ENCODE data around the gene IL31.

Gene IL31

GRCh38 chr12:122139266-122139665 is 34.8 kb downstream of the IL31 start:
- no peak for TF ChIP-seq CTCF (IDR thresholded peaks at IDR 0.05; ENCODE audit: low read depth, low read length)
- DNase-seq, result no peak
- H3K36me3 ChIP-seq, result peaks cover 54% of the 10 kb centered on the region

DNA sequence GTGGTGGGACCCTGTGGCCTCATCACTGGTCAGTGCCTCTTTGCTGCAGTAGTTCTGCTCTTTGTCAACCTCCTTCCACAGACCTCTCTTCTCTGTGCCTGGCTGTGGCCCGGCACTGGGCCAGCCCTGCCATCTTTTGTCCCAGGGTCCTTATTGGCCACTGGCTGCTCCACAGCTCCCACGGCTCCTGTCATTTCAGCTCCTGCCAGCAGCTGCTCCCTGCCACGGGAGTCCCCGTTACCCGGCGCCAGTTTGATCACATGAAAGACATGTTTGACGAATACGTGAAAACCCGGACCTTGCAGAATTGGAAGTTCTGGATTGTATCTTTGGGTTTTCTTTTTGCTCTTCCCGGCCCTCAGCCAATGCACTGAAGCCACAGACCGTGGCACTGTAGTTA is 35.4 kb downstream of the IL31 start:
- no peak for DNase-seq
- peaks cover 54% of the 10 kb centered on the region for H3K36me3 ChIP-seq
- TF ChIP-seq CTCF (IDR thresholded peaks at IDR 0.05; ENCODE audit: low read depth, low read length), result no peak

More at GRCh38 chr12:122139266-122139665, 34.8 kb downstream of the IL31 start:
- H3K27me3 ChIP-seq, result no peaks in the 10 kb centered on the region
- H3K4me3 ChIP-seq (ENCODE audit: low read depth, low read length), result no peak overlapping the region
- H3K9me3 ChIP-seq, result peaks cover 6% of the 10 kb centered on the region; the same call in 1 of the 2 replicates
- H3K4me1 ChIP-seq, result no peaks in the 10 kb centered on the region

GRCh38 chr12:122138181-122138580 is 35.8 kb downstream of the IL31 start:
- Histone ChIP-seq H3K9me3 (peaks cover 6% of the 10 kb centered on the region; the same call in 1 of the 2 replicates), H3K4me1 (no peaks in the 10 kb centered on the region), H3K27me3 (no peaks in the 10 kb centered on the region), H3K4me3 (ENCODE audit: low read depth, low read length) (no peak overlapping the region), H3K36me3 (peaks cover 52% of the 10 kb centered on the region)
- TF ChIP-seq CTCF (IDR thresholded peaks at IDR 0.05; ENCODE audit: low read depth, low read length), result no peak
- DNase-seq, result no peak

More for the DNA sequence above, 35.4 kb downstream of the IL31 start:
- Histone ChIP-seq H3K27me3 (no peaks in the 10 kb centered on the region), H3K4me3 (ENCODE audit: low read depth, low read length) (no peak overlapping the region), H3K4me1 (no peaks in the 10 kb centered on the region), H3K9me3 (peaks cover 6% of the 10 kb centered on the region; the same call in 1 of the 2 replicates)

DNA sequence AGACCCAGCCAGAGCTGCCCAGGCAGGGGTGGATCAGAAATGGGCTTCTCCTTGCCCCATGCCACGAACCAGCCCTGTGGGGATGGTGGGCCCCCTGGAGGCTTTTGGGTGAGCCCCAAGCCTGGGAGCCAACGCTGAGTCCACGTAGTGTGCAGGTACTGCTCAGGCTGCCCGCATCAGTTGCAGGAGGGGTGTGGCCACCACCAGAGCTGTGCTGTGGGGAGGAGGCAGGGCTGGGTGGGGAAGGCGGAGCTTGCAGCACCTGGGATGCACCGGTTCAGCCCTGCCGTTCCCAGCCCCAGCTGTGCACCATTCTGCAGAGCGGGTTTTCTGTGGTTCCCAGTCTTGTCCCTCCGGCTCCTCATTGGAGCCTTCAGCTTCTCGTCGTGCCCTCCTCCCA is 36.3 kb downstream of the IL31 start:
- Histone ChIP-seq H3K4me1 (no peaks in the 10 kb centered on the region), H3K9me3 (peaks cover 5% of the 10 kb centered on the region; the same call in 1 of the 2 replicates), H3K4me3 (ENCODE audit: low read depth, low read length) (no peak overlapping the region), H3K27me3 (no peaks in the 10 kb centered on the region), H3K36me3 (peaks cover 49% of the 10 kb centered on the region)
- TF ChIP-seq CTCF (IDR thresholded peaks at IDR 0.05; ENCODE audit: low read depth, low read length), result no peak
- no peak for DNase-seq

GRCh38 chr12:122137229-122137628 is 36.8 kb downstream of the IL31 start:
- H3K36me3 ChIP-seq, result peaks cover 49% of the 10 kb centered on the region
- DNase-seq, result peak; percentile 36
- H3K27me3 ChIP-seq, result no peaks in the 10 kb centered on the region
- no peak overlapping the region for H3K4me3 ChIP-seq (ENCODE audit: low read depth, low read length)
- TF ChIP-seq CTCF (IDR thresholded peaks at IDR 0.05; ENCODE audit: low read depth, low read length), result peak; percentile 45
- H3K4me1 ChIP-seq, result no peaks in the 10 kb centered on the region
- H3K9me3 ChIP-seq, result peaks cover under 1% of the 10 kb centered on the region; the same call in 1 of the 2 replicates

DNA sequence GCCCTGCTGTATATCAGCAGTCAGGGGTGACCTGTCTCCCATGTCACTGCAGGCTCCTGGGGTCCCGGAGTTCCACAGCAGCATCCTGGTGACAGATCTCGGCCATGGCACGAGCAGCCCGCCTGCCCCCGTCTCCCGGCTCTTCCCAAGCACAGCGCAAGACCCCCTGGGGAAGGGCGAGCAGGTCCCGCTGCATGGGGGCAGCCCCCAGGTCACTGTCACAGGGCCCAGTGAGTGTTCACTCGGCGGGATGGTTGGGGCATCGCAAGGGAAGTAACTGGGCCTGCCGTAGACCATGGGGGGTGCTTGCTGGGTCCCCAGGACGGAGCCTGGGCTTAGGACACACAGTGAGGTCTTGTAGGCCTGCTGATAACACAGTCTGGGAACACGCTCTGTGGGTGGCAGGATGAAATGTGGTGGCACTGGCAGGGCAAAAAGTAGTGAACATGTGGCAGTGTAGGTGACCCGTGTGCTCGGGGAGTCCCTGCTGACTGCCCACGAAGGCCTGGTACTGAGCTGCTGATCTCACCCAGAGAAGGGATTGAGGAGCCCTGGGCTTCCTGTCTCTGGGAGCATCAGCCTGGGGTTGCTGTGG is 38.5 kb downstream of the IL31 start:
- Histone ChIP-seq H3K9me3 (no peaks in the 10 kb centered on the region), H3K36me3 (peaks cover 43% of the 10 kb centered on the region), H3K4me1 (no peaks in the 10 kb centered on the region), H3K4me3 (ENCODE audit: low read depth, low read length) (no peak overlapping the region), H3K27me3 (no peaks in the 10 kb centered on the region)
- TF ChIP-seq CTCF (IDR thresholded peaks at IDR 0.05; ENCODE audit: low read depth, low read length), result no peak
- DNase-seq, result no peak
